OCI-LY3 (cell line): ENCODE measurements around the gene BLTP3B.

Experiments used
- H2AFZ ChIP-seq: fragments of 200-600, 300-600 bp; shearing (Covaris generic); 2 replicates; pipeline ENCODE4 v1.6.0; 2014; ENCODE audit warnings: antibody characterized with exemption, low read depth, low read length
- H3K27ac ChIP-seq: fragments of 200-600, 300-600 bp; sonication (generic); 2 replicates; pipeline ENCODE4 v1.5.1; 2014; ENCODE audit warnings: mild to moderate bottlenecking, low read length, moderate library complexity, mixed read lengths
- H3K27me3 ChIP-seq: fragments of 200-600, 300-600 bp; sonication (generic); 2 replicates; pipeline ENCODE4 v1.6.1; 2014; ENCODE audit warnings: low read depth, low read length, mixed read lengths
- H3K36me3 ChIP-seq: fragments of 200-600, 300-600 bp; sonication (generic); replicated peaks from 2 replicates; pipeline ENCODE3; 2014; ENCODE audit warnings: low read depth, low read length, mixed read lengths
- H3K4me1 ChIP-seq: fragments of 300-600, 200-600 bp; sonication (generic); 2 replicates; pipeline ENCODE4 v1.6.1; 2014; ENCODE audit warnings: low read length, mixed read lengths
- H3K4me2 ChIP-seq: fragments of 200-600, 300-600 bp; sonication (generic); 2 replicates; pipeline ENCODE4 v1.6.1; 2014; ENCODE audit warnings: low read length, mixed read lengths
- H3K4me3 ChIP-seq: fragments of 300-600, 200-600 bp; sonication (generic); 2 replicates; pipeline ENCODE4 v1.5.1; 2014; ENCODE audit warnings: antibody characterized with exemption, mild to moderate bottlenecking, low read length, moderate library complexity
- H3K79me2 ChIP-seq: fragments of 300-600, 200-600 bp; shearing (Covaris generic); 2 replicates; pipeline ENCODE4 v1.6.1; 2014; ENCODE audit warnings: mild to moderate bottlenecking, low read length, mixed read lengths
- H3K9ac ChIP-seq: fragments of 300-600, 200-600 bp; shearing (Covaris generic); 2 replicates; pipeline ENCODE4 v1.6.0; 2014; ENCODE audit warnings: mild to moderate bottlenecking, low read length, moderate library complexity
- H3K9me3 ChIP-seq: fragments of 200-600, 300-600 bp; shearing (Covaris generic); 2 replicates; pipeline ENCODE4 v1.6.1; 2014; ENCODE audit warnings: low read length, mixed read lengths; ENCODE audit not compliant: insufficient read depth
- H4K20me1 ChIP-seq: fragments of 200-600, 300-600 bp; sonication (generic); 2 replicates; pipeline ENCODE4 v1.6.1; 2016; ENCODE audit warnings: low read length, mixed read lengths; ENCODE audit not compliant: insufficient read depth
- EZH2phosphoT487 ChIP-seq: fragments of 200-600 bp; shearing (Covaris generic); IDR thresholded peaks from 2 replicates; pipeline ENCODE4 v1.6.1; 2018; ENCODE audit warnings: antibody characterized with exemption, mixed run types, low read depth
- TF ChIP-seq, protein P1 (sequence below): fragments of 200-600, 300-600 bp; sonication (generic); IDR thresholded peaks from 2 replicates; pipeline ENCODE4 v1.5.1; 2014; ENCODE audit warnings: antibody characterized with exemption, low read length, low read depth

BLTP3B gene

GRCh38 chr12:100133200-100133599 is 9.5 kb downstream of the BLTP3B start:
- Histone ChIP-seq H3K79me2 (peaks cover 85% of the 10 kb centered on the region), H3K9me3 (no peaks in the 10 kb centered on the region), H3K27me3 (no peaks in the 10 kb centered on the region), H3K4me1 (peaks cover 10% of the 10 kb centered on the region), H3K9ac (no peak overlapping the region), H3K4me3 (no peak overlapping the region), H4K20me1 (peaks cover 20% of the 10 kb centered on the region), H3K27ac (no peak overlapping the region), H3K36me3 (no peaks in the 10 kb centered on the region), H2AFZ (no peak overlapping the region), H3K4me2 (no peak overlapping the region)
- TF ChIP-seq, protein P1, sequence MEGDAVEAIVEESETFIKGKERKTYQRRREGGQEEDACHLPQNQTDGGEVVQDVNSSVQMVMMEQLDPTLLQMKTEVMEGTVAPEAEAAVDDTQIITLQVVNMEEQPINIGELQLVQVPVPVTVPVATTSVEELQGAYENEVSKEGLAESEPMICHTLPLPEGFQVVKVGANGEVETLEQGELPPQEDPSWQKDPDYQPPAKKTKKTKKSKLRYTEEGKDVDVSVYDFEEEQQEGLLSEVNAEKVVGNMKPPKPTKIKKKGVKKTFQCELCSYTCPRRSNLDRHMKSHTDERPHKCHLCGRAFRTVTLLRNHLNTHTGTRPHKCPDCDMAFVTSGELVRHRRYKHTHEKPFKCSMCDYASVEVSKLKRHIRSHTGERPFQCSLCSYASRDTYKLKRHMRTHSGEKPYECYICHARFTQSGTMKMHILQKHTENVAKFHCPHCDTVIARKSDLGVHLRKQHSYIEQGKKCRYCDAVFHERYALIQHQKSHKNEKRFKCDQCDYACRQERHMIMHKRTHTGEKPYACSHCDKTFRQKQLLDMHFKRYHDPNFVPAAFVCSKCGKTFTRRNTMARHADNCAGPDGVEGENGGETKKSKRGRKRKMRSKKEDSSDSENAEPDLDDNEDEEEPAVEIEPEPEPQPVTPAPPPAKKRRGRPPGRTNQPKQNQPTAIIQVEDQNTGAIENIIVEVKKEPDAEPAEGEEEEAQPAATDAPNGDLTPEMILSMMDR, result no peak
- TF ChIP-seq EZH2phosphoT487, result no peak

DNA sequence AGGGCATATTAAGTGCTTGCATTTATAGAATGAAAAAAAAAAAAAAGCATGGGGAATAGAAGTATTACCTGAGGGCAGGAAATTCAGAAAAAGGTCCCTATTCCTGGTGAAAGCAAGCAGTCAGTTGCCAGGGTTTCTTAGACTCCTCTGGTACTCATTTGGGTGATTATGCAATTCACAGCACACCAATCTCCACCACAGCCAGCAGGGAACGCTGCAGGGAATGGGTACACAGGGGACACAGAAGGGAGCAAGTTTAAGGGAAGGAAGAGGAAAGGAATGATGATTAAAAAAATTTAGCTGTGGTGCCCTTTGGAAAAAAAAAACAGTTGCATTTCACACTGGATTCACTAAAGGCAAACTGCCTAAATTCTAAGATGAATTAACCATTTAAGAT is 14.2 kb downstream of the BLTP3B start:
- no peak overlapping the region for H2AFZ ChIP-seq
- peaks cover 74% of the 10 kb centered on the region for H3K79me2 ChIP-seq

DNA sequence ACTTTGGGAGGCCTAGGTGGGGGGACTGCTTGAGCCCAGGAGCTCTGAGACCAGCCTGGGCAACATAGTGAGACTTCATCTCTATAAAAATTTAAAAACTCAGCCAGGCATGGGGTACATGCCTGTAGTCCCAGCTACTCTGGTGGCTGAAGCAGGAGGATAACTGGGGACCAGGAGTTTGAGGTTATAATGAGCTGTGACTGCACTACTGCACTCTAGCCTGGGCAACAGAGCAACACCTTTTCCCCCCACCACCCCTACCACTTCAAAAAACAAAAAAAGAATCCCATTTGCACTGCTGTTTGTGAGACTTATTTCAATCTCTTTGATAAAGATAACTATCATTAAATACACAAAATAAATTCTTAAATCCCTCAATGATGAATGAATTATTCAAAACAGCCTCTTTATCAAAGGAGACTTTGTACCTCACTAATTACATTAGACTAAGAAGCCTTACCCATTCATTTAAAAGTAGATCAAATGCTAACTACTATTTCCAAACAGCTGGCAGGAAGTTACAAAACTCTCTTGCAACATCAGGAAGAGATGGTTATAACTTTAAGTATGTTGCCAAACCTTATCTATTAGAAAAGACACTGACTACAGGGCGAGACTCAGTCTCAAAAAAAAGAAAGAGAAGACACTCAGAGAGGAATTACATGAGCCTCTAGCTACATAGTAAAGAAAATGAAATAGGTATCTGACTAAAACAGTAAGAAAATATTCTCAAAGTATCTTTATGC is 14.7 kb downstream of the BLTP3B start:
- Histone ChIP-seq H3K9ac (no peak overlapping the region), H3K27ac (no peak overlapping the region), H3K9me3 (no peaks in the 10 kb centered on the region), H3K4me3 (no peak overlapping the region), H3K27me3 (no peaks in the 10 kb centered on the region), H3K4me1 (no peaks in the 10 kb centered on the region), H4K20me1 (0 out of 2 replicates have a peak, but pooled peaks cover 5% of the 10 kb centered on the region), H2AFZ (no peak overlapping the region), H3K4me2 (no peak overlapping the region), H3K36me3 (no peaks in the 10 kb centered on the region), H3K79me2 (peaks cover 76% of the 10 kb centered on the region)
- TF ChIP-seq, protein P1, result no peak
- no peak for TF ChIP-seq EZH2phosphoT487

More for the DNA sequence above, 14.2 kb downstream of the BLTP3B start:
- peaks cover 3% of the 10 kb centered on the region; the same call in 1 of the 2 replicates for H3K4me1 ChIP-seq
- H3K36me3 ChIP-seq, result no peaks in the 10 kb centered on the region
- no peaks in the 10 kb centered on the region for H3K27me3 ChIP-seq
- TF ChIP-seq, protein P1, result no peak
- no peak for TF ChIP-seq EZH2phosphoT487
- no peak overlapping the region for H3K27ac ChIP-seq
- H3K4me3 ChIP-seq, result no peak overlapping the region
- H3K9me3 ChIP-seq, result no peaks in the 10 kb centered on the region
- no peak overlapping the region for H3K9ac ChIP-seq
- H3K4me2 ChIP-seq, result no peak overlapping the region
- 0 out of 2 replicates have a peak, but pooled peaks cover 3% of the 10 kb centered on the region for H4K20me1 ChIP-seq

GRCh38 chr12:100123316-100124095 is 19.2 kb downstream of the BLTP3B start:
- Histone ChIP-seq H3K79me2 (peaks cover 74% of the 10 kb centered on the region), H3K4me3 (no peak overlapping the region), H3K9me3 (peaks cover 3% of the 10 kb centered on the region; the same call in 1 of the 2 replicates), H2AFZ (no peak overlapping the region), H3K27me3 (no peaks in the 10 kb centered on the region), H3K36me3 (peaks cover 5% of the 10 kb centered on the region), H3K9ac (no peak overlapping the region), H3K4me2 (no peak overlapping the region), H3K27ac (no peak overlapping the region), H3K4me1 (no peaks in the 10 kb centered on the region), H4K20me1 (peaks cover 11% of the 10 kb centered on the region; the same call in 1 of the 2 replicates)
- TF ChIP-seq, protein P1, result no peak
- no peak for TF ChIP-seq EZH2phosphoT487
